SK-N-MC (cell line): Measurements from ENCODE around the gene ZNF775.

ENCODE experiments used
- DNase-seq: peaks from one replicate; pipeline ENCODE4 v3.0.0-alpha.2; 2011; ENCODE audit warnings: low read depth, low spot score
- H3K27ac ChIP-seq: fragments of 200-600 bp; sonication (generic); 2 replicates; pipeline ENCODE4 v1.5.1; 2016; ENCODE audit warnings: mixed run types
- H3K36me3 ChIP-seq: fragments of 200-600 bp; sonication (generic); 2 replicates; pipeline ENCODE4 v1.6.1; 2017; ENCODE audit warnings: antibody characterized with exemption, low read length, mixed read lengths; ENCODE audit not compliant: insufficient read depth
- H3K4me3 ChIP-seq: fragments of 200-600 bp; sonication (generic); 2 replicates; pipeline ENCODE4 v1.5.1; 2016
- H3K9ac ChIP-seq: fragments of 200-600 bp; sonication (generic); 2 replicates; pipeline ENCODE4 v1.8.0; 2017; ENCODE audit warnings: mixed run types, mixed read lengths; ENCODE audit not compliant: insufficient read length
- H3K9me3 ChIP-seq: fragments of 200-600 bp; sonication (generic); 2 replicates; pipeline ENCODE4 v1.6.1; 2017; ENCODE audit warnings: low read depth, mild to moderate bottlenecking, antibody characterized with exemption, low read length, moderate library complexity, mixed read lengths
- EZH2 ChIP-seq: fragments of 200-600 bp; sonication (generic); IDR thresholded peaks from one replicate; pipeline ENCODE4 v1.6.1; 2017; ENCODE audit warnings: antibody characterized with exemption
- FOXP2 ChIP-seq: optimal IDR thresholded peaks from 2 replicates; pipeline ENCODE3; 2011; ENCODE audit warnings: mild to moderate bottlenecking, moderate library complexity; ENCODE audit not compliant: insufficient read depth; ENCODE audit errors: extremely low read length, control extremely low read depth
- POLR2AphosphoS5 ChIP-seq: IDR thresholded peaks from 2 replicates; pipeline ENCODE4 v1.6.1; 2012; ENCODE audit warnings: mild to moderate bottlenecking, low read depth, low read length, borderline replicate concordance

ZNF775 gene

GRCh38 chr7:150368884-150369747 is 10.0 kb upstream of the ZNF775 start:
- no peaks in the 10 kb centered on the region for H3K36me3 ChIP-seq
- H3K9me3 ChIP-seq = no peaks in the 10 kb centered on the region
- H3K9ac ChIP-seq = peak overlapping the region; percentile 83
- H3K4me3 ChIP-seq = peak overlapping the region; percentile 81
- TF ChIP-seq EZH2 (no peak), FOXP2 (no peak), POLR2AphosphoS5 (no peak)
- no peak for DNase-seq
- H3K27ac ChIP-seq = no peak overlapping the region

- no peak for DNase-seq
- TF ChIP-seq POLR2AphosphoS5 (no peak), EZH2 (no peak), FOXP2 (no peak)
- no peak overlapping the region for H3K27ac ChIP-seq
- H3K9me3 ChIP-seq = no peaks in the 10 kb centered on the region
- no peak overlapping the region for H3K9ac ChIP-seq
- no peaks in the 10 kb centered on the region for H3K36me3 ChIP-seq
- peak overlapping the region; percentile 81 for H3K4me3 ChIP-seq
Measured at GRCh38 chr7:150369748-150370501, 9.2 kb upstream of the ZNF775 start.

DNA sequence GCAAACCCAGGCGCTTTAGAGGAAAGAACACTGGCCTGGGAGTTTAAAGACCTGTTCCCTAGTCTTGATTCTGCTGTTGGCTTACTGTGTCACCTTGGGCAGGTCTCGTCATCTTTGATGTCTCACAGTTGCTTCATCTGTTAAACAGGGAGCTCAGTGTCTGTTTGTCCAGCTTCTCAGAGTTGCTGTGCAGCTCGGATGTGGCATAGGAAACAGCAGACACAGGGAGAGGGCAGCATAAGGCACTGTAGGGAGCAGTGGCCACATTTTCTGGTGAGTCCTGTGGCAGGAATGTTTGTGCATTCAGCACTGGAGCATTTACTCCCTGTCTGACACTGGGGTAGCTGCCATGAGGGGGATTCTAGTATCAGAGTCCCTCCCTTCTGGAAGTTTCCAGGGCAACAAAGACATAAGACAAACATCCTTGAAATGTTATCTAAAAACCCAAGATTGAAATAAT is 8.5 kb upstream of the ZNF775 start:
- Histone ChIP-seq H3K27ac (no peak overlapping the region), H3K4me3 (no peak overlapping the region), H3K9ac (no peak overlapping the region), H3K36me3 (no peaks in the 10 kb centered on the region), H3K9me3 (no peaks in the 10 kb centered on the region)
- TF ChIP-seq POLR2AphosphoS5 = no peak
- no peak for DNase-seq

GRCh38 chr7:150371131-150371995 is 7.8 kb upstream of the ZNF775 start:
- Histone ChIP-seq H3K27ac (no peak overlapping the region), H3K9ac (no peak overlapping the region), H3K4me3 (no peak overlapping the region), H3K36me3 (no peaks in the 10 kb centered on the region), H3K9me3 (no peaks in the 10 kb centered on the region)
- TF ChIP-seq EZH2 = no peak
- no peak for TF ChIP-seq FOXP2
- no peak for TF ChIP-seq POLR2AphosphoS5
- DNase-seq = no peak

- Histone ChIP-seq H3K9me3 (no peaks in the 10 kb centered on the region), H3K9ac (no peak overlapping the region), H3K36me3 (no peaks in the 10 kb centered on the region), H3K27ac (no peak overlapping the region), H3K4me3 (no peak overlapping the region)
- TF ChIP-seq FOXP2 (no peak), EZH2 (no peak), POLR2AphosphoS5 (no peak)
- DNase-seq = no peak
Measured at GRCh38 chr7:150371996-150372270, 7.2 kb upstream of the ZNF775 start.

GRCh38 chr7:150372271-150373048 is 6.7 kb upstream of the ZNF775 start:
- Histone ChIP-seq H3K4me3 (no peak overlapping the region), H3K36me3 (no peaks in the 10 kb centered on the region), H3K9me3 (no peaks in the 10 kb centered on the region), H3K27ac (no peak overlapping the region), H3K9ac (no peak overlapping the region)
- DNase-seq = no peak
- TF ChIP-seq FOXP2 = no peak
- TF ChIP-seq POLR2AphosphoS5 = no peak
- no peak for TF ChIP-seq EZH2

DNA sequence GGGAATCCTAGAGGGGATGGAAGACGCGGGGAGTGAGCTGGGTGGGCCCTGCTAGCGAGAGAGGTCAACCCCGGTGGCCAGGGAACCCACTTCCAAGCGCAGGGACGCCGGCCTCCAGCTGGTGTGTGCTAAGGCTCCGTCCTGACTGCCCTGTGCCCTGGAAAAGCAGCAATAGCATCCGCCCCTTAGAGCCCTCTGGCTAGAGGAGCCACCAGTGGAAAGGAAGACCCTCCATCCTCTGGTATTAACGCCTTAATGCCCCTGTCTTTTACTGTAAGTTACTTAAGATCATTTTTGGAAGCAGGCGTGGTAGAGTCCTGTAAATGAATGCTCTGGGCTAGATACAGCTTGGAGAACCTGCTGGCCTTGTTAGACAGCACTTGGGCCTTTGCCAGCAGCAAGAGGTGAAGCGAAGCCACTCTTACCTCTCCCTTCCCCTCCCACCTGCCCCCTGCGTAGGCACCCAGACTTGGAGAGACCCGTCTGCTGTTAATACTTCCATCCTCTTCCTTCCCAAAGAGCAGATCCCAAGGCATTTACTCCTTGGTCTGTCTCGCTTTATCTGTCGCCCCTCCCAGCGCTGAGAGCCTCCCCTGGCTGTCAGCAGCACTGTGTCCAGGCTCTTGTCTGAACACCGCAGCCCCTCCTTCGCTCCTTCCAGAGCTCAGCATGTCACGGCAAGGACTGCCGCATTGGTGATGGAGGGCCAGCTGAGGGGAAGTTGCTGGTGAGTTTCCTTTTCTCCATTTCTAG is 5.9 kb upstream of the ZNF775 start:
- Histone ChIP-seq H3K27ac (no peak overlapping the region), H3K9ac (no peak overlapping the region), H3K9me3 (no peaks in the 10 kb centered on the region), H3K36me3 (no peaks in the 10 kb centered on the region), H3K4me3 (no peak overlapping the region)
- DNase-seq = no peak
- TF ChIP-seq FOXP2 (no peak), EZH2 (no peak), POLR2AphosphoS5 (no peak)
